Fibroblast of the aortic adventitia (primary cell): ENCODE measurements around the gene RSPH1. TPM values are rescaled to one million over a fixed set of nuclear protein-coding genes. Genes with fewer than 3 reads are reported as not detected.

ENCODE experiments used
- DNase-seq: peaks from one replicate; pipeline ENCODE4 v3.0.0-alpha.2; 2010; ENCODE audit warnings: low read depth
- H3K4me3 ChIP-seq: 2 replicates; pipeline ENCODE4 v1.5.1; 2011; ENCODE audit warnings: low read depth, mild to moderate bottlenecking, control low read depth, low read length, moderate library complexity
- CTCF ChIP-seq: IDR thresholded peaks from 2 replicates; pipeline ENCODE4 v1.5.1; 2011; ENCODE audit warnings: mild to moderate bottlenecking, low read length, control low read depth, inconsistent platforms; ENCODE audit not compliant: insufficient read depth
- total RNA-seq: library from RNA; depleted of rRNA; stranded (reverse); fragments of >200 nt; gene quantifications from 2 replicates; pipeline ENCODE4 v1.2.3, GENCODE V29; 2012; ENCODE audit warnings: low replicate concordance

The RSPH1 gene
- total RNA-seq, 1 donor, result not detected

- no peak for TF ChIP-seq CTCF
Observed at GRCh38 chr21:42508371-42508770, 12.3 kb upstream of the RSPH1 start.

GRCh38 chr21:42507418-42507817 lies 11.4 kb upstream of the RSPH1 start:
- no peak for TF ChIP-seq CTCF
- no peak for DNase-seq

More at GRCh38 chr21:42508371-42508770, 12.3 kb upstream of the RSPH1 start:
- H3K4me3 ChIP-seq, result no peak overlapping the region
- no peak for DNase-seq

DNA sequence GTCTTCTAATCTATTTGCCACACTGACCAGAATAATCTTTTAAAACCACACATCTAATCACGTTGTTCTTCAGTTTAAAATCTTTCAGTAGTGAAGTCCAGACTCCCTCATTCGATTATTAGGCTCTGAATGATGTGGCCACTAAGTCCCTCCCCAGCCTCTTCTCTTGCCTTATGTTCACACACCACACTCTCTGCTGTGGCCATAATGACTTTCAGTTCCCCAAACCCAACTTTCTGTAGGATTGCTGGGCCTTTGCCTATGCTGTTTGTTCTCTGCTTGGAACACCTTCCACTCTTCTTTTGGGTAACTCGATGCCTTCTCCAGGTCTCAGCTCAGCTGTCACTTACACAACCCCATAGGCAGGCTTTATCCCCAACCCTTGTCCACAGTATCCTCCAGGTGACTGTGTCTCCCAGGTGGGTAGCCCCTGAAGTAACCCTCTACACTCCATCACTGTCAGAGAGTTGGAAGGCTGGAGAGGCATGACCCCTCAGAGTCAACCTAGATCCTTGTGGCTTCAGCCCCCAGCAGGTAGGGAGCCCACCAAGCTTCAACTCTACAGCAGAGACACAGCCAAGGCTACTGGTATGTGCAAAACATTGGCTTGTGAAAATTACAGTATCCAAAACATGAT lies 9.2 kb upstream of the RSPH1 start:
- no peak for TF ChIP-seq CTCF
- no peak overlapping the region for H3K4me3 ChIP-seq
- DNase-seq, result no peak

More at GRCh38 chr21:42507418-42507817, 11.4 kb upstream of the RSPH1 start:
- H3K4me3 ChIP-seq, result no peak overlapping the region

GRCh38 chr21:42503711-42504110 lies 7.7 kb upstream of the RSPH1 start:
- TF ChIP-seq CTCF, result no peak
- no peak for DNase-seq
- no peak overlapping the region for H3K4me3 ChIP-seq

DNA sequence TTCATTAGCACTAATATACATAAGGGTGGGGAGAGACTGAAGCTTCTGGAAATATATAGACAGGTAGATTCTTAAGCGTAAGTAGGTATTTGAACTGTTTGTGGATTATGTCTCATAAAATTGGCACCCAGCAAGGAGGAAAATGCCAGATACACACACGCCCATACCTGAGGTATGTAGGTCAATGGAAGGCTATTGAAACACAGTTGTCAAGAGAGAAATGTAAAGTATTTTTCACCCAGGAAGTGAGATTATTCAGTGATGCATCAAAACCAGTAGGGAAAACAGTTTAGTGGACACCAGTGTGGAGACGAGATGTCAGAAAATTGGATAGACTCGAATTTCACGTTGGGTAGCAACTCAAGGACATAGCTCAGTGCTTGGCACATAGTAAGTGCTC lies 4.7 kb upstream of the RSPH1 start:
- TF ChIP-seq CTCF, result no peak
- no peak overlapping the region for H3K4me3 ChIP-seq
- DNase-seq, result no peak

DNA sequence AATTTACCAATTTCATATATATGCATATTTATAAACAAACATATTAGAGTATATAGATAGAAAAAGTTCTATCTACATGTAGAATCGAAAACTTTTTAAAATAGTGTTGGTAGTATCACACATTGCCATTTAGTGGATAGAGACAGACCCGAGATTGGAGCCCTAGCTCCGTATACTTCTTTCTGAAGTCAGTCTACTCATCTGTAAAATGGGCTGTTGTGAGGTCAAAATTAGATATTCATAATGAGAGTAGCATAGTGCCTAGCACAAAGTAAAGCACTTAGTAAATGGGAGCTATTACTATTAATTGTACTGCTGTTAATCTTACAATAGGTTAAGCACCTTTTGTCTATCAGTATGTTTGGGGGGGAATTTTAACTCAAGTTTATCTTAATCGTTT lies 4.2 kb upstream of the RSPH1 start:
- DNase-seq, result no peak
- no peak for TF ChIP-seq CTCF
- no peak overlapping the region for H3K4me3 ChIP-seq
